Glomerular visceral epithelial cell (primary cell): ENCODE data around the gene CENPC.
"Not testable (repeated sequence)": the region's sequence is repeated elsewhere in the genome, so short reads cannot be mapped to it uniquely, and the experiment has no call there.

Experiments
- DNase-seq: peaks from one replicate; pipeline ENCODE4 v3.0.0-alpha.2; 2016; ENCODE audit errors: extremely low spot score

The CENPC gene

GRCh38 chr4:67466751-67467150 is 78.6 kb downstream of the CENPC start:
- no peak for DNase-seq

GRCh38 chr4:67465763-67466052 is 79.6 kb downstream of the CENPC start:
- DNase-seq = no peak

DNA sequence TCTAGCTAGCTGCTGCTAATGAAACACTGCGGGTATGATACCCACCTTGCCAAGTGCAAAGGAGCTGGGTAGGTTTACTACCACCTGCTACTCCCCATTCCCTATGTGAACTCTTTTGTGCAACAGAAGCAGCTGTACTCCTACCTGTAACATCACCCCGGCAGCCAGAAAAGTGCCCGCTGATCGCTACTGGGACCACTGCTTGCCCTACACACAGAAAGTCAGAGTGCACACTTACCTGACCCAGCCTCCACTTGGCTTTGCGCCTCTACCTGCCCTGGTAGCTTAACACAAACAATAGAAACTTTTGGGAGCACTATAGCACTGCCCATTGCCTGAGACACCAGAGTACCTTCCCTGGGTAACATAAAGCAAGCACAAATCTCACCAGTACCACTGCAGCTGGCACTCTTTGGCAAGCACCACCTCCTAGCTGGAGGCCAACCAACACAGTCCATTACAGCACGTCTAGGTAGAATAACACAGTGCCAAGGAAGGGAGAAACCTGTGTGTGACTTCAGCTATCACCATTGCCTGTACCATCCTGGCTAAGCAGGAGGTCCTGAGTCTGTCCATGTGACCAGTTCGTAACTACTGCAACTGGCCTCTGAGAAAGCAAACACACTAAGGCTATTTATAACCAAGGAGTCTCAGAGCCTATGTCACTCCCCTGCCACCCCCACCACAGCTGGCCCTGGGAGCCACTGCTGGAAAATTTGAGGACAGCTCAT is 80.1 kb downstream of the CENPC start:
- DNase-seq = no peak

- no peak for DNase-seq
Measured at GRCh38 chr4:67460574-67460973, 84.7 kb downstream of the CENPC start.

DNA sequence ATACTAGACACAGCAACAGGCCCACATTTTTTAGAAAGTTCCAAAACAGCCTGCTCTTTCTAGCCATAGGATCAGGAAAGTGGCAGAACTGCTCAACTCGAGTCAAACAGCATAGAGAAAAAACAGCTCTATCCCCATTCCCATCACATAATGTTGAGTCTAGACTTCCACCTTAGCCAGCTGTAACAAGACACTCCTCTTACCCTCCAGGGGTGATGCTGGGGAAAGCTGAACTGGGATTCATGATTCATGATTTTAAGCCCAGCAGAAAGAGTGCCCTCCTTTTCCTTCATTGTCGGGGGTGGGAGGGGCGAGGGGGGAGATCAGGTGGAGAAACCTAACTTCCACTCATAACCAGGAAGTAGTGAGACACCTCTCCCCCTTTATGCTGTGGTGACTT is 86.1 kb downstream of the CENPC start:
- DNase-seq = no peak

GRCh38 chr4:67456577-67457196 is 88.6 kb downstream of the CENPC start:
- DNase-seq = no peak

- not testable (repeated sequence) for DNase-seq
Measured at GRCh38 chr4:67452846-67453205, 92.5 kb downstream of the CENPC start.

DNA sequence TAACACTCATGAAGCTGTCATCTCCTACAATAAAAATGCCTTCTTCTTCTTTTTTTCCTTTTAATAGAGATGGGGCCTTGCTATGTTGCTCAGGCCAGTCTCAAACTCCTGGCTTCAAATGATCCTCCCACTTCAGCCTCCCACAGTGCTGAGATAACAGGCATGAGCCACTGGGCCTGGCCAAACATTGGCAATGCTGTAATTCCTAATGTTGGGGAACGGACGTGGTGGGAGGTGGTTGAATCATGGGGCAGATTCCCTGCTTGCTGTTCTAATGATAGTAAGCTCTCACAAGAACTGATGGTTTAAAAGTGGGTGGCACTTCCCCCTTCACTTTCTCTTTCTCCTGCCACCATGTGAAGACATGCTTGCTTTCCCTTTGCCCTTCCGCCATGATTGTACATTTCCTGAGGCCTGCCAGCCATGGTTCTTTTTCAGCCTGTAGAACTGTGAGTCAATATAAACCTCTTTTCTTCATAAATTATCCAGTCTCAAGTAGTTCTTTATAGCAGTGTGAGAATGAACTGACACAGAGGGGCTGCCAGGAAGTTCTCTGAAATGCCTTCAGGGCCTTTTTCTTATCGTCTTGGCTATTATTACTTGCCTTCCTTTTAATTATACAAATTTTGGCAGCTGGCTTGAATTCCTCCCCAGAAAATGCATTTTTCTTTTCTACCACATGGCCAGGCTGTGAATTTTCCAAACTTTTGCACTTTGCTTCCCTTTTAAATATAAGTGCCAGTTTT is 93.0 kb downstream of the CENPC start:
- DNase-seq = no peak

DNA sequence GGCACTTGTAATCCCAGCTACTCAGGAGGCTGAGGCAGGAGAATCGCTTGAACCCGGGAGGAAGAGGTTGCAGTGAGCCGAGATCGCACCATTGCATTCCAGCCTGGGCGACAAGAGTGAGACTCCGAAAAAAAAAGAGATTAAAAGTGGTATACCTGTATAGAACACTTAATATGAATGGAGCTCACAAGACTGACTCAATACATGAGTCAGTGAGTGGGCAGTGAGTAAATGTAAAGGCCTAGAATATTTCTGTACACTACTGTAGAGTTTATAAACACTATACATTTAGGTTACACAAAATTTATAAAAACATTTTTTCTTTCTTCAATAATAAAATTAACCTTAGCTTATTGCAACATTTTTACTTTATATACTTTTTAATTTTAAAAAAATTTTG is 93.8 kb downstream of the CENPC start:
- no peak for DNase-seq

GRCh38 chr4:67448621-67449020 is 96.7 kb downstream of the CENPC start:
- DNase-seq = no peak

GRCh38 chr4:67447873-67448272 is 97.4 kb downstream of the CENPC start:
- no peak for DNase-seq

- DNase-seq = no peak
Measured at GRCh38 chr4:67446811-67447210, 98.5 kb downstream of the CENPC start.

GRCh38 chr4:67445881-67446280 is 99.4 kb downstream of the CENPC start:
- DNase-seq = not testable (repeated sequence)

- DNase-seq = no peak
Measured at GRCh38 chr4:67438975-67439374, 106.3 kb downstream of the CENPC start.

GRCh38 chr4:67437974-67438713 is 107.2 kb downstream of the CENPC start:
- peak; percentile 25 for DNase-seq

DNA sequence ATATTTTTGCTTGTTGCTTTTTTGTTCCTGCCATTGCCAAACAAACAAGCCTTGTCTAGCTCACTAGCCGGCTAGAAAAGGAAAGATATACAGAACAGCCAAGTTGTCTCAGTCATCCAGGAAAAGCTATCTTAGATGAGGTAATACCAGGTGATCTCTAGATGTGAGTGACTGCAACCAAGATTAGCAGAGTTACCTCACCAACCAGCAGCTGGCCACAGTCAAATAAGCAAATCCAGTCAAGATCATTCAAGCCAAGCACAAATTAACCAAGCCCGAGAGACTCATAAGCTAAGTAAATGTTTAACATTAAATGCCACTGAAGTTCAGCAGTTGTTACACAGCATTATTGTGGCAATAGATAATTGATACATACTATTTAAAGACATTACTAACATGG is 108.6 kb downstream of the CENPC start:
- DNase-seq = peak; percentile 88

GRCh38 chr4:67430989-67431388 is 114.3 kb downstream of the CENPC start:
- no peak for DNase-seq

DNA sequence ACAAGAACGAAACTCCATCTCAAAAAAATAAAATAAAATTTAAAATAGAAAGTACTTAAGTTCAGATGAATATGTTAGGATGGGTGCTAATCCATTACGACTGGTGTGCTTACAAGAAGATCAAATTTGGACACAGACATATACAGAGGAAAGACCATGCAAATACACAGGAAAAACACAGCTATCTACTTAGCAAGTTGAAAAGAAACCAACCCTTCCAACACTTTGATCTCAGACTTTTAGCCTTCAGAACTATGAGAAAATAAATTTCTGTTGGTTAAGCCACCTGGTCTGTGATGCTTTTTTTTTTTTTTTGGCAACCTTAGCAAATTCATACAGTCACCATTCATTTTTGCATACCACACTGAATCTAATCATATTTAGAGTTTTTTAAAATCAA is 116.5 kb downstream of the CENPC start:
- no peak for DNase-seq
